Measurements from ENCODE around the gene UGT2B10.

DNA sequence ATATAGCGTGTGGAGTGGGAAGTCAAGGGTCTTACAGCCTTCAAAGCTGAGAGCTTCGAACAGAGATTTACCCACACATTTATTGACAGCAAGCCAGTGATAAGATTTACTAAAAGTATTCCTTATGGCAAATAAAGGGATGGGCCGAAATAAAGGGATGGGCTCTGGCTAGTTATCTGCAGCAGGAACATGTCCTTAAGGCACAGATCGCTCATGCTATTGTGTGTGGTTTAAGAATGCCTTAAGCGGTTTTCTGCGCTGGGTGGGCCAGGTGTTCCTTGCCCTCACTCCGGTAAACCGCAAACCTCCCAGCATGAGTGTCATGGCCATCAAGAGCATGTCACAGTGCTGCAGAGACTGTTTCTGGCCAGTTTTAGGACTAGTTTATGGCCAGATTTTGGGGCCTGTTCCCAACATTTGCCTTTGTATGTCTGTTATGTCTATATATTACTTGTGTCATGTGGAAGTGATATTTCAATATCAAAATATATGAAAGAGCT, 53.5 kb downstream of the UGT2B10 start:
- TF ChIP-seq TEAD4 (IDR thresholded peaks at IDR 0.05): no peak
- TF ChIP-seq EP300 (IDR thresholded peaks at IDR 0.05; ENCODE audit: borderline replicate concordance): no peak
- TF ChIP-seq, protein P1, sequence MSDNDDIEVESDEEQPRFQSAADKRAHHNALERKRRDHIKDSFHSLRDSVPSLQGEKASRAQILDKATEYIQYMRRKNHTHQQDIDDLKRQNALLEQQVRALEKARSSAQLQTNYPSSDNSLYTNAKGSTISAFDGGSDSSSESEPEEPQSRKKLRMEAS (IDR thresholded peaks at IDR 0.05): no peak
- TF ChIP-seq, protein P2, sequence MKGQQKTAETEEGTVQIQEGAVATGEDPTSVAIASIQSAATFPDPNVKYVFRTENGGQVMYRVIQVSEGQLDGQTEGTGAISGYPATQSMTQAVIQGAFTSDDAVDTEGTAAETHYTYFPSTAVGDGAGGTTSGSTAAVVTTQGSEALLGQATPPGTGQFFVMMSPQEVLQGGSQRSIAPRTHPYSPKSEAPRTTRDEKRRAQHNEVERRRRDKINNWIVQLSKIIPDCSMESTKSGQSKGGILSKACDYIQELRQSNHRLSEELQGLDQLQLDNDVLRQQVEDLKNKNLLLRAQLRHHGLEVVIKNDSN (IDR thresholded peaks at IDR 0.05): no peak
- no peak for TF ChIP-seq EGR1 (IDR thresholded peaks at IDR 0.05)
- TF ChIP-seq CEBPB (IDR thresholded peaks at IDR 0.05): no peak
- TF ChIP-seq ZBTB7A (IDR thresholded peaks at IDR 0.05; ENCODE audit: low read depth): no peak
- TF ChIP-seq, protein P3, sequence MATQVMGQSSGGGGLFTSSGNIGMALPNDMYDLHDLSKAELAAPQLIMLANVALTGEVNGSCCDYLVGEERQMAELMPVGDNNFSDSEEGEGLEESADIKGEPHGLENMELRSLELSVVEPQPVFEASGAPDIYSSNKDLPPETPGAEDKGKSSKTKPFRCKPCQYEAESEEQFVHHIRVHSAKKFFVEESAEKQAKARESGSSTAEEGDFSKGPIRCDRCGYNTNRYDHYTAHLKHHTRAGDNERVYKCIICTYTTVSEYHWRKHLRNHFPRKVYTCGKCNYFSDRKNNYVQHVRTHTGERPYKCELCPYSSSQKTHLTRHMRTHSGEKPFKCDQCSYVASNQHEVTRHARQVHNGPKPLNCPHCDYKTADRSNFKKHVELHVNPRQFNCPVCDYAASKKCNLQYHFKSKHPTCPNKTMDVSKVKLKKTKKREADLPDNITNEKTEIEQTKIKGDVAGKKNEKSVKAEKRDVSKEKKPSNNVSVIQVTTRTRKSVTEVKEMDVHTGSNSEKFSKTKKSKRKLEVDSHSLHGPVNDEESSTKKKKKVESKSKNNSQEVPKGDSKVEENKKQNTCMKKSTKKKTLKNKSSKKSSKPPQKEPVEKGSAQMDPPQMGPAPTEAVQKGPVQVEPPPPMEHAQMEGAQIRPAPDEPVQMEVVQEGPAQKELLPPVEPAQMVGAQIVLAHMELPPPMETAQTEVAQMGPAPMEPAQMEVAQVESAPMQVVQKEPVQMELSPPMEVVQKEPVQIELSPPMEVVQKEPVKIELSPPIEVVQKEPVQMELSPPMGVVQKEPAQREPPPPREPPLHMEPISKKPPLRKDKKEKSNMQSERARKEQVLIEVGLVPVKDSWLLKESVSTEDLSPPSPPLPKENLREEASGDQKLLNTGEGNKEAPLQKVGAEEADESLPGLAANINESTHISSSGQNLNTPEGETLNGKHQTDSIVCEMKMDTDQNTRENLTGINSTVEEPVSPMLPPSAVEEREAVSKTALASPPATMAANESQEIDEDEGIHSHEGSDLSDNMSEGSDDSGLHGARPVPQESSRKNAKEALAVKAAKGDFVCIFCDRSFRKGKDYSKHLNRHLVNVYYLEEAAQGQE (IDR thresholded peaks at IDR 0.05; ENCODE audit: low read depth): no peak
- TF ChIP-seq TAF1 (IDR thresholded peaks at IDR 0.05; ENCODE audit: low read depth): no peak
- no peak for TF ChIP-seq RAD21 (IDR thresholded peaks at IDR 0.05; ENCODE audit: low read depth)
- no peak for TF ChIP-seq CREB1 (IDR thresholded peaks at IDR 0.05; ENCODE audit: low read depth)
